Subcutaneous adipose tissue (tissue), 4 donors: ENCODE measurements around the gene PFKP. TPM values are rescaled to one million over a fixed set of nuclear protein-coding genes. Genes with fewer than 3 reads are reported as not detected.

Experiments
- CTCF ChIP-seq: fragments of 450-650 bp; IDR thresholded peaks from one replicate; pipeline ENCODE4 v1.5.1; 2016; ENCODE audit warnings: low read depth, mild to moderate bottlenecking, control low read depth, antibody characterized with exemption, moderate library complexity
- total RNA-seq, 4 donors: library from RNA; depleted of rRNA; stranded (reverse); fragments of >200 nt; gene quantifications; one replicate each; pipeline ENCODE4 v1.1.0, GENCODE V29; 2016

PFKP gene
- total RNA-seq, 4 donors from 2014 or later: 18.3 to 25.3 (median 20.0) TPM

- no peak for TF ChIP-seq CTCF
Measured at GRCh38 chr10:3100856-3101640, 33.7 kb downstream of the PFKP start.

GRCh38 chr10:3102720-3103427, 35.5 kb downstream of the PFKP start:
- no peak for TF ChIP-seq CTCF

- no peak for TF ChIP-seq CTCF
Measured at GRCh38 chr10:3103646-3104045, 36.3 kb downstream of the PFKP start.

GRCh38 chr10:3104251-3104918, 37.0 kb downstream of the PFKP start:
- no peak for TF ChIP-seq CTCF

- TF ChIP-seq CTCF: no peak
Measured at GRCh38 chr10:3105166-3105565, 37.8 kb downstream of the PFKP start.

GRCh38 chr10:3105905-3106304, 38.6 kb downstream of the PFKP start:
- no peak for TF ChIP-seq CTCF

GRCh38 chr10:3106928-3107425, 39.6 kb downstream of the PFKP start:
- no peak for TF ChIP-seq CTCF
